ENCODE measurements around the gene TMEM233.

TMEM233 gene

DNA sequence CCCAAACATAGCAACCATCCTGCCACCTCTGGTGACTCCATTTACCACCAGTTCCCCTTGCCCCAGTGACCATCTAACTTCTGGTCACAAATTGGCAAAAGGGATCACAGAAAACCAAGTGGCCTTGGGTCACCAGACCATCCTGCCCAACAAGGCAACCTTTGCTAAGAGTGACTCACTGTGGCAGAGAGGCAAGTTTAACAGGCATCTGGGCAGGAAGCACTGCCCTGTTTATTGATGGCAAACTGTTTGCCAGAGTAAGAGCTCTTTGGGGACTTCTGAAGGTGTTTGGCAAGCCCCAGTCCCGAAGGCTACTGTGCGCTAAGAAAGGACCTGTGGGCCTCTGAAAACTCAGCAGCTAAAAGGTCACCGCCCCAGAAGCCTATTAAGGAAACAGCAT lies 28.2 kb upstream of the TMEM233 start:
- TF ChIP-seq, protein P1, sequence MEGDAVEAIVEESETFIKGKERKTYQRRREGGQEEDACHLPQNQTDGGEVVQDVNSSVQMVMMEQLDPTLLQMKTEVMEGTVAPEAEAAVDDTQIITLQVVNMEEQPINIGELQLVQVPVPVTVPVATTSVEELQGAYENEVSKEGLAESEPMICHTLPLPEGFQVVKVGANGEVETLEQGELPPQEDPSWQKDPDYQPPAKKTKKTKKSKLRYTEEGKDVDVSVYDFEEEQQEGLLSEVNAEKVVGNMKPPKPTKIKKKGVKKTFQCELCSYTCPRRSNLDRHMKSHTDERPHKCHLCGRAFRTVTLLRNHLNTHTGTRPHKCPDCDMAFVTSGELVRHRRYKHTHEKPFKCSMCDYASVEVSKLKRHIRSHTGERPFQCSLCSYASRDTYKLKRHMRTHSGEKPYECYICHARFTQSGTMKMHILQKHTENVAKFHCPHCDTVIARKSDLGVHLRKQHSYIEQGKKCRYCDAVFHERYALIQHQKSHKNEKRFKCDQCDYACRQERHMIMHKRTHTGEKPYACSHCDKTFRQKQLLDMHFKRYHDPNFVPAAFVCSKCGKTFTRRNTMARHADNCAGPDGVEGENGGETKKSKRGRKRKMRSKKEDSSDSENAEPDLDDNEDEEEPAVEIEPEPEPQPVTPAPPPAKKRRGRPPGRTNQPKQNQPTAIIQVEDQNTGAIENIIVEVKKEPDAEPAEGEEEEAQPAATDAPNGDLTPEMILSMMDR (IDR thresholded peaks at IDR 0.05; ENCODE audit: low read depth, low read length, missing control alignments), result no peak
- DNase-seq, result no peak
- Histone ChIP-seq H3K4me3 (ENCODE audit: low read depth, low read length) (no peak overlapping the region), H3K27ac (no peak overlapping the region), H3K36me3 (replicated peaks) (no peaks in the 10 kb centered on the region), H3K27me3 (replicated peaks) (no peaks in the 10 kb centered on the region)
- in situ Hi-C loops (cut with HindIII; ENCODE audit: low pct_ligation_motif_present, low sequenced_read_pairs), result no loop called here

DNA sequence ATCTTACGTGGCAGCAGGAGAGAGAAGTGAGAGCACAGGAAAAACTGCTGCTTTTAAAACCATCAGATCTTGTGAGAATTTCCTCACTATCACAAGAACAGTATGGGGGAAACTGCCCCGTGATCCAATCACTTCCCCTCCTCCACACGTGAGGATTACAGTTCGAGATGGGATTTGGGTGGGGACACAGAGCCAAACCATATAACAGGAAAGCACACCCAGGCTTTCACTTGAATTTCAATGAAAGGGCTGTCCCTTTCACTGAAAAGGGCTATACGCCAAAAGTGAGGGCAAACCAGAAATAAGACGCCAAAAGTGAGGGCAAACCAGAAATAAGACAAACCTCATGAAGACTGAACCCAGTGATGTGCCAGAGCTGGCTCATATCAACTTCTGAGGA lies 22.8 kb upstream of the TMEM233 start:
- DNase-seq, result no peak
- TF ChIP-seq, protein P1 (IDR thresholded peaks at IDR 0.05; ENCODE audit: low read depth, low read length, missing control alignments), result no peak
- H3K27ac ChIP-seq, result no peak overlapping the region
- H3K27me3 ChIP-seq (replicated peaks), result no peaks in the 10 kb centered on the region
- no peaks in the 10 kb centered on the region for H3K36me3 ChIP-seq (replicated peaks)
- H3K4me3 ChIP-seq (ENCODE audit: low read depth, low read length), result no peak overlapping the region
- in situ Hi-C loops (cut with HindIII; ENCODE audit: low pct_ligation_motif_present, low sequenced_read_pairs), result no loop called here

DNA sequence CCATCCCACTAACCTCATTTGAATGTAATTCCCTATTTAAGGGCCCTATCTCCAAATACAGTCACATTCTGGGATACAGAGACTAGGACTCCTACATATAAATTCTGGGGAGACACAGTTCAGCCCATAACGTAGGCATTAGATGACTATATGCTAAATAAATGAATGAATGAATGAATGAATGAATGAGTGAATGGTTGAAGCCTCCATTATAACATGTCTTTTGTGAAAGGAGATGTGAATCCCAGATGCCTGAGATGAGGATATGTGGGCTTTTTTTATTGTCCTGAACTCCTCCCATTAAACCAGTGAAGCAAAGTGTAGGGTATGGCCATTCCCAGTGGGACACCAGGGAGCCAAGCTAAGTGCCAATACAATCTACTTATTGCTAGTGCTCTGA lies 20.5 kb upstream of the TMEM233 start:
- H3K4me3 ChIP-seq (ENCODE audit: low read depth, low read length), result no peak overlapping the region
- in situ Hi-C loops (cut with HindIII; ENCODE audit: low pct_ligation_motif_present, low sequenced_read_pairs), result no loop called here
- TF ChIP-seq, protein P1 (IDR thresholded peaks at IDR 0.05; ENCODE audit: low read depth, low read length, missing control alignments), result no peak

DNA sequence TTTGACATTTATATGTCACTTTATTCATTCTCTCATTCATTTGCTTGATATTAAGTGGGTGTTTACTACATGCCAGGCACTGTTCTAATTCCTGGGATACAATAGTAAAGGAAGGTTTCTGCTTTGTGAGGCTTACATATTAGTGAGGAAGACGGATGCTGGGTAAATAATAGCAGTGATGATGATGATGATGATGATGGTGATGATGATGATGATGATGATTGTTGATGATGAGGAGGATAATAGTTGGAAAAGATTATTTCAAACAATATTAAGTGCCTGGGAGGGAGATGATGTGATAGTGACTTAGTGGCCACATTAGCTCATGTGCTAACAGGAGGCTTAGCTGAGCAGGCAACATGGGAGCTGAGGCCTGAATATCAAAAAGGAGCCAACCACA lies 19.3 kb upstream of the TMEM233 start:
- H3K36me3 ChIP-seq (replicated peaks), result no peaks in the 10 kb centered on the region
- in situ Hi-C loops (cut with HindIII; ENCODE audit: low pct_ligation_motif_present, low sequenced_read_pairs), result no loop called here
- DNase-seq, result no peak
- no peak overlapping the region for H3K4me3 ChIP-seq (ENCODE audit: low read depth, low read length)
- H3K27ac ChIP-seq, result no peak overlapping the region
- TF ChIP-seq, protein P1 (IDR thresholded peaks at IDR 0.05; ENCODE audit: low read depth, low read length, missing control alignments), result no peak
- no peaks in the 10 kb centered on the region for H3K27me3 ChIP-seq (replicated peaks)

More for the DNA sequence above, 20.5 kb upstream of the TMEM233 start:
- no peak for DNase-seq
- H3K36me3 ChIP-seq (replicated peaks), result no peaks in the 10 kb centered on the region
- no peak overlapping the region for H3K27ac ChIP-seq
- H3K27me3 ChIP-seq (replicated peaks), result no peaks in the 10 kb centered on the region

DNA sequence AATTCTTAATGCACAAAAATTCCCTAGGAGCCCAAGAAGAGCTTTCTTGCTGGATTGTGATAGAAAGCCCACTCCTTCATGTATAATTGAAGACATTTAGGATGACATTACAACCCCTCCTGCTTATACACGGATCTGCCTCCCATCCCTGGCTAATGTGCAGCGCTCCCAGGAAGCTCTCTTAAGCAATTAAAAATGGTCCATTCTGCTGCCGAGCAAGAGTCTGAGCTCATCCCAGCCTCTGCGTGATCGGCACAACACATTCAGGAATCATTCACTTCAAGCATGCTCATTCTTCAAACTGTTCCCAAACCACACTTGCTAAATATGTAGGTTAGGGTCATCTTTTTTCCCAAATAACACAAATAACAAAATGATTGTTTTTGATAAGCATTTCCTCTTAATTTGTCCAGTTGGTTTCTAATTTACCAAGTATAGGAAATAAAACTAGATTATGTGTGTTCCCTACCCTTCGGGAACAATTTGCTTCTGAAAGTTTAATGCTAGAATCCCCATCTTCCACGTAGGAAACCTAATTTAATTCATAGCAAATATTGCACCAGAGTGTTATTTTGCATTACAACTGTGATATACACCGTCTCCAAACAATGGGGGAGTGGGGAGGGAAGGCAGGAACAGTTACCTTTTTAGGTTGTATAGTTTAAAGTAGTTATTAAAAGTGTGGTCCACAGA lies 17.3 kb upstream of the TMEM233 start:
- no peaks in the 10 kb centered on the region for H3K27me3 ChIP-seq (replicated peaks)
- DNase-seq, result no peak
- no peak overlapping the region for H3K27ac ChIP-seq
- H3K4me3 ChIP-seq (ENCODE audit: low read depth, low read length), result no peak overlapping the region
- no peaks in the 10 kb centered on the region for H3K36me3 ChIP-seq (replicated peaks)
- TF ChIP-seq, protein P1 (IDR thresholded peaks at IDR 0.05; ENCODE audit: low read depth, low read length, missing control alignments), result no peak
- in situ Hi-C loops (cut with HindIII; ENCODE audit: low pct_ligation_motif_present, low sequenced_read_pairs), result no loop called here

DNA sequence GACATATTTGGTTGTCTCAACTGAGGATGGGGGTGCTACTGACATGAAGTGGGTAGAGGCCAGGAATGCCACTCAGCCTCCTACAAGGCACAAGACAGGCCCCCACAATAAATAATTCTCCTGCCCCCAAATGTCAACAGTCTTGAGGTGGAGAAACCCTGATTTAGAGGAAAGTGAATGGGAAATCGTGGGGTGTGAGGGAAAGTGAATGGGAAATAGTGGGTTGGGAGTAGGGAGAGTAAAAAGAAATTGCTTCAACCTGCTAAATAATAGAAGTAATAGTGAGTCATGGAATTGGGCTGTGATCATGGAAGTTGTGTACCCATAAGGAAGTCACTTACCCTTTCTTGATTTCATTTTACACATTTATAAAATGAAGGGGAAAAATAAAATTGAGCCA lies 16.7 kb upstream of the TMEM233 start:
- Histone ChIP-seq H3K27ac (no peak overlapping the region), H3K36me3 (replicated peaks) (no peaks in the 10 kb centered on the region), H3K27me3 (replicated peaks) (no peaks in the 10 kb centered on the region), H3K4me3 (ENCODE audit: low read depth, low read length) (no peak overlapping the region)
- in situ Hi-C loops (cut with HindIII; ENCODE audit: low pct_ligation_motif_present, low sequenced_read_pairs), result no loop called here
- no peak for DNase-seq
- TF ChIP-seq, protein P1 (IDR thresholded peaks at IDR 0.05; ENCODE audit: low read depth, low read length, missing control alignments), result no peak

Measured in brain microvascular endothelial cell (primary cell).